Lower leg skin (tissue), 4 donors: ENCODE data around the gene SLX4IP. TPM values are rescaled to one million over a fixed set of nuclear protein-coding genes. Genes with fewer than 3 reads are reported as not detected.
A peak's percentile ranks its signal among the peaks of the same experiment; 100 is the strongest.

Source experiments
- DNase-seq, 2 donors: peaks; one replicate each; pipeline ENCODE4 v3.0.0-alpha.2; 2019; ENCODE audit warnings: low spot score in 2 of 2
- H3K4me3 ChIP-seq: fragments of 200-600 bp; sonication (generic); 2 replicates; pipeline ENCODE4 v1.5.1; 2017; ENCODE audit warnings: mild to moderate bottlenecking, low read depth; ENCODE audit not compliant: poor library complexity, severe bottlenecking
- POLR2A ChIP-seq, 2 donors: fragments of 450-650 bp; IDR thresholded peaks; one replicate each; pipeline ENCODE4 v1.6.1; 2016 to 2017; ENCODE audit warnings: antibody characterized with exemption in 2 of 2, mild to moderate bottlenecking in 1 of 2, moderate library complexity in 1 of 2
- WGBS, 2 donors: methylation state at CpG; one replicate each; pipeline ENCODE4 v1.1.5; 2018; 5-methylcytosine and 5-hydroxymethylcytosine counted together
- intact Hi-C: fragments of 100-400 bp; cut with DNase I; formaldehyde crosslinking; loops from one replicate; pipeline ENCODE4 v1.15.0; 2023; ENCODE audit warnings: low total_unique reads
- total RNA-seq, 4 donors: library from RNA; depleted of rRNA; stranded (reverse); fragments of >200 nt; gene quantifications; one replicate each; pipeline ENCODE4 v1.1.0, GENCODE V29; 2016
- TF ChIP-seq, protein P1 (sequence below), 3 donors: fragments of 450-650 bp; IDR thresholded peaks; one replicate each; pipeline ENCODE4 v1.5.1; 2016; ENCODE audit warnings: antibody characterized with exemption in 3 of 3, mild to moderate bottlenecking in 3 of 3, moderate library complexity in 2 of 3

Gene SLX4IP
- total RNA-seq, 4 donors from 2014 or later = 3.0 to 4.0 (median 3.7) TPM

DNA sequence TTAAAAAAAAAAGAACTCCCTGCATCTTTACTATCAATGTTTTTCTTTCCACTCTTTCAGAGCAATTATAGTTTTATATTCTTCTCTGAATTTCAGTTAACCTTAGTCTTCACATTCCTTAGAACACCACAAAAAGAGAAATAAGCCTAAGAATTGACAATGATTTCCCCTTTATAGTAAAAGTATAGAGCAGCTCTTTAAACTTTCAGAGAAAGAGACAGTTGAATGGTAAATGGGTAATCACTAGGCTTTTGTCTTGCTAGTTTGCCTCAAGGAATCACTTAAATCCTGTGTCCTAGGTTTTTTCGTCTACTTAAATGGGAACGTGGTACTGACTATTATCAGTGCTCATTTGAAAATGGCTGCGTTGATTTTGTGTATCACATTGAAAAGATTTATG, 31.8 kb downstream of the SLX4IP start:
- intact Hi-C loops = loop anchor here (10.0 kb wide), 1 partner anchor 1078 kb away; no protein-coding TSS in a partner anchor
- 57 to 70% methylated on average over 3 of the region's 3 CpGs for WGBS, 2 donors
- no peak overlapping the region for H3K4me3 ChIP-seq
- TF ChIP-seq, protein P1, sequence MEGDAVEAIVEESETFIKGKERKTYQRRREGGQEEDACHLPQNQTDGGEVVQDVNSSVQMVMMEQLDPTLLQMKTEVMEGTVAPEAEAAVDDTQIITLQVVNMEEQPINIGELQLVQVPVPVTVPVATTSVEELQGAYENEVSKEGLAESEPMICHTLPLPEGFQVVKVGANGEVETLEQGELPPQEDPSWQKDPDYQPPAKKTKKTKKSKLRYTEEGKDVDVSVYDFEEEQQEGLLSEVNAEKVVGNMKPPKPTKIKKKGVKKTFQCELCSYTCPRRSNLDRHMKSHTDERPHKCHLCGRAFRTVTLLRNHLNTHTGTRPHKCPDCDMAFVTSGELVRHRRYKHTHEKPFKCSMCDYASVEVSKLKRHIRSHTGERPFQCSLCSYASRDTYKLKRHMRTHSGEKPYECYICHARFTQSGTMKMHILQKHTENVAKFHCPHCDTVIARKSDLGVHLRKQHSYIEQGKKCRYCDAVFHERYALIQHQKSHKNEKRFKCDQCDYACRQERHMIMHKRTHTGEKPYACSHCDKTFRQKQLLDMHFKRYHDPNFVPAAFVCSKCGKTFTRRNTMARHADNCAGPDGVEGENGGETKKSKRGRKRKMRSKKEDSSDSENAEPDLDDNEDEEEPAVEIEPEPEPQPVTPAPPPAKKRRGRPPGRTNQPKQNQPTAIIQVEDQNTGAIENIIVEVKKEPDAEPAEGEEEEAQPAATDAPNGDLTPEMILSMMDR (IDR thresholded peaks at IDR 0.05) = no peak
- TF ChIP-seq POLR2A (IDR thresholded peaks at IDR 0.05) = no peak
- DNase-seq = no peak

DNA sequence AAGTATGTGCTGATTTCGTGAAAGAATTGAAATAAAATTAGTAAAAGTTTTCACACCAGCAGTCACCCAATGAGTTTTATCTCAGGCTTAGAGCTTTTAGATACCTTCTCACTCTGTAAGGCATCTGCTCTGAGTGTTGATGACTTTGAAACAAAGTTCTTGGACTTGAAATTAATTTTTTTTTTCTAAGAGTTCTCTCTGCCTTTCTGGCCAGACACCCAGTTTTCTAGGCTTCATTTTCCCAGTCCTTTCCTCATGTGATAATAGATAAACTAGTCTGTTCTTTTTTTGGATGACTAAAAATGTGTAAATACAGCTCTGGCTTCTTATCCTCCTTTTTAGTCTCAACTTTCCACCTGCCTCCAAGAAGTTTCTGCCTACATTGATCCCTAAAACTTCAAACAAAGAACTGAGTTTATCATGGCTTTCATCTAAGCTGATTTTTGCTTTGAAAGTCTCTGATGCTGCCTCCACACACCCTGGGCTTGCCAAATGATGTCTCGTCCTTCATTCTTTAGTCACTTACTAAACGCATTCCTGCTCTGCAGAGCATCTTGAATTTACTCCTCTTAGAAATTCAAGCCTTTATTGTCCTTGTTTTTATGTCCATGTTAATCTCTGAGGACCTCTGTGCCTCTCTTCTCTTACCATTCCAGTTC, 32.7 kb downstream of the SLX4IP start:
- 54 to 60% methylated on average over 3 of the region's 3 CpGs for WGBS, 2 donors
- no peak for DNase-seq
- no peak overlapping the region for H3K4me3 ChIP-seq
- intact Hi-C loops = loop anchor here (10.0 kb wide), 1 partner anchor 1077 kb away; no protein-coding TSS in a partner anchor
- no peak for TF ChIP-seq POLR2A (IDR thresholded peaks at IDR 0.05)
- TF ChIP-seq, protein P1 (IDR thresholded peaks at IDR 0.05) = no peak

DNA sequence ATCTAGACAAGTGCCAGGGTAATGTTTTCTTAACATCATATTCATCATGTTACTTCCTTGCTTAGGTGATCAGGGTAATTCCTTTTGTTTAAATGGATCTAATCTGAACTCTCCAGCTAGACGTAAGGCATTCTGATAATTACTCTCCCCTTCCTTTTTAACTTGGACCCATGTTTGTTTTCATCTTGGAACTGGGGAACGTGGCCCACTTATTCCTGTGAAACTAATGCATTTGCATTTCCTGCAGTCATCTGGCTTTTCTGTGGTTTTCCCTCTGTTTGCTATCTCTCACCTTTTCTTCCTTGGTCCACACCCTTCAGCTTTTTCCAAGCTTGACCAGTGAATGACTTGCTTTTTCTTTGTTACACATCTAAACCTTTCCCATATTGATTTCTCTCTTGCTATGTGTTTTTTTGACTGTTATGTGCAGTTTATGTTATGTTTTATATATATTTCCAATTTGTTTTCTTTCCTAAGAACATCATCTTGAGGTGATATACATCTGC, 33.3 kb downstream of the SLX4IP start:
- H3K4me3 ChIP-seq = no peak overlapping the region
- no peak for DNase-seq
- TF ChIP-seq, protein P1 (IDR thresholded peaks at IDR 0.05) = no peak
- no peak for TF ChIP-seq POLR2A (IDR thresholded peaks at IDR 0.05)
- intact Hi-C loops = loop anchor here (10.0 kb wide), 1 partner anchor 1076 kb away; no protein-coding TSS in a partner anchor
- 58 to 74% methylated on average over 2 of the region's 2 CpGs for WGBS, 2 donors

DNA sequence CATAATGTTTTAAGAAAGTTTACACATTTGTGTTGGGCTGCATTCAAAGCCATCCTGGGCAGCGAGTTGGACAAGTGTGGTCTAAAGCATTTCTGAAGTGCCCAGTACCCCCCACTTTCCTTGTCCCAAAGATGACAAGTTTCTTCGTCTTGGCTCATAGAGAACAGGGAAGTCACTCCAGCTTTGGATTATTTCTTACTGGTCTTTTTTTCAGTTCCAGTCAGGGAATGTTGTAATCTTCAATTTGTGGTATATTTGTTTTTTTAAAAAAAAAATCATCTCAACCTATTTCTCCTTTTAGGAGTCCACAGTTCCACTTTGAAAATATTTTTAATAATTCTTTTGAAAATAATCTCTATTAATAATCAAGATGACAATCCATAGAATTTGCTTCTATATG, 34.0 kb downstream of the SLX4IP start:
- intact Hi-C loops = loop anchor here (10.0 kb wide), 1 partner anchor 1076 kb away; no protein-coding TSS in a partner anchor
- TF ChIP-seq, protein P1 (IDR thresholded peaks at IDR 0.05) = no peak
- no peak for TF ChIP-seq POLR2A (IDR thresholded peaks at IDR 0.05)
- H3K4me3 ChIP-seq = no peak overlapping the region
- no peak for DNase-seq
- WGBS, 2 donors = 75 to 83% methylated on average over 2 of the region's 2 CpGs

DNA sequence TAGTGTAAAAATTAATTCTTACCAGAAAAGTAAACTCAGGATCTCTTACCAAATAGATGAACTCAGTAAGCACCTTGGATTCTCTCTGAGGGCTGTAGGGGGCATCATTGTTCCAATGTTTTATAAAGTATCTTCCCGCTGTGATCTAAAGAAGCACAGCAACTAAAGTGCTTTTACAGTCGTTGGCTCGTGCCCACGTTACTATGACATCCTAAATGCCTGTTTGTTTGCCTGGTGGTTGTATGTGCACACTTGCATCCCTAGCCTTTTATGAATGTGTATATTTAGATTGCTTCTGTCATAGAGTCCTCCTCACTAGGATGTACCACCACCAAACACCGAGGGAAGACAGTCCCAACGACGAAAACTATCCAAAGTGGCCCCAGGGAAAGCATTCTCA, 34.5 kb downstream of the SLX4IP start:
- TF ChIP-seq, protein P1 (IDR thresholded peaks at IDR 0.05) = no peak
- no peak for TF ChIP-seq POLR2A (IDR thresholded peaks at IDR 0.05)
- intact Hi-C loops = loop anchor here (10.0 kb wide), 1 partner anchor 1075 kb away; no protein-coding TSS in a partner anchor
- no peak overlapping the region for H3K4me3 ChIP-seq
- WGBS, 2 donors = 13 to 21% methylated on average over 7 of the region's 7 CpGs
- DNase-seq = peak in 1 of 2 donors; percentile 68
